Measurements from ENCODE around the gene RUNX2. TPM values are rescaled to one million over a fixed set of nuclear protein-coding genes. Genes with fewer than 3 reads are reported as not detected.

RUNX2 gene
- polyA plus RNA-seq, 1 donor, result 2.6 TPM

DNA sequence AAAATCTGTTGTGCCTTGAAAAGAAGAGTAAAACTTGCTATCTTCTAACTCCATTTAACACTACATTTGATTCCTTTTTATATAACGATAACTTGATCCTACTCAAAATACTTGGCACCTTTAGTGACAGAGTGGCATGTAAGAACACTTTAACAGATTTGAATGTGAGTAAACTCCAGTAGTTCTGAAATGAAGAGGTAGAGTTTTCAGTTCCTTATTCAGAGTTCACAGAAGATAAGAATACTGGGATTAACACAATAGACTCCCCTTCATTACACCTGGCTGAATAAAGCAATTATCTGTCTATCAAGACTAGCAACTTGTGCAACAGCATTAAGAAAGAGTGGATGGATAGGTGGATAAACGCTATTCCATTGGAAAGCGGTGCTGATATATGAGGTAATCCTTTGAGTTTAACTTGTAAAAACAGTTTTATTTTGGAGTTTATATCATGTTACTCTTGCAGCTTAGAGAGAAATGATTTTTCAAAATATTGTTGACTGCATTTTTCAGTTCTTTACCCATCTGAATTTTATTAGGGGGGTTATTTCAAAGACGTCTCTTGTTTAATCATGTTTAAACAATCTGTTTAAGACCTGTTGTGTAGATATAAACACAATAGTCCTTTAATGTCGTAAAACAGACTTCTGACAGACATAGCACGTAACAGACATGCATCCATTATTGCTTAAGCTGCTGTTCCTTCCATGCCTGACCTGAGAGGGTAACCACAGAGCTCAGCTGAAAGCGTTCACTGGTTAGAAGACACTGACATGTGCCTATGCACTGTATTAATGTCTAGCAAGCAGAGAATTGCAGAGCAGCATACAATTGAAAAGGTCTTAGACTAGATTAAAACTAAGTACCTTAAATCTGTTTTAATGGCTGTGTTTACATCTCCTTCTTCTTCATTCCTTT is 152.0 kb downstream of the RUNX2 start:
- 100% methylated on average over 1 of the region's 7 CpGs for WGBS (ENCODE audit: insufficient coverage, low lambda C conversion rate)
- H3K4me3 ChIP-seq (ENCODE audit: low read length), result no peak overlapping the region

GRCh38 chr6:45480752-45481415 is 152.8 kb downstream of the RUNX2 start:
- 51% methylated on average over 2 of the region's 7 CpGs for WGBS (ENCODE audit: insufficient coverage, low lambda C conversion rate)
- Histone ChIP-seq H3K4me1 (ENCODE audit: control insufficient read depth, insufficient read depth, low read length) (no peaks in the 10 kb centered on the region), H3K4me3 (ENCODE audit: low read length) (no peak overlapping the region), H3K27me3 (ENCODE audit: control insufficient read depth, insufficient read depth, low read length) (no peaks in the 10 kb centered on the region), H3K36me3 (ENCODE audit: control insufficient read depth, insufficient read depth, low read length) (no peaks in the 10 kb centered on the region), H3K27ac (ENCODE audit: low read length) (no peak overlapping the region), H3K9me3 (ENCODE audit: control insufficient read depth, low read depth, low read length) (no peaks in the 10 kb centered on the region)
- DNase-seq, result no peak

More for the DNA sequence above, 152.0 kb downstream of the RUNX2 start:
- Histone ChIP-seq H3K9me3 (ENCODE audit: control insufficient read depth, low read depth, low read length) (no peaks in the 10 kb centered on the region), H3K36me3 (ENCODE audit: control insufficient read depth, insufficient read depth, low read length) (no peaks in the 10 kb centered on the region), H3K4me1 (ENCODE audit: control insufficient read depth, insufficient read depth, low read length) (no peaks in the 10 kb centered on the region), H3K27ac (ENCODE audit: low read length) (no peak overlapping the region), H3K27me3 (ENCODE audit: control insufficient read depth, insufficient read depth, low read length) (no peaks in the 10 kb centered on the region)
- no peak for DNase-seq

GRCh38 chr6:45483021-45483420 is 154.9 kb downstream of the RUNX2 start:
- Histone ChIP-seq H3K36me3 (ENCODE audit: control insufficient read depth, insufficient read depth, low read length) (no peaks in the 10 kb centered on the region), H3K9me3 (ENCODE audit: control insufficient read depth, low read depth, low read length) (no peaks in the 10 kb centered on the region), H3K4me3 (ENCODE audit: low read length) (no peak overlapping the region), H3K4me1 (ENCODE audit: control insufficient read depth, insufficient read depth, low read length) (no peaks in the 10 kb centered on the region), H3K27me3 (ENCODE audit: control insufficient read depth, insufficient read depth, low read length) (no peaks in the 10 kb centered on the region), H3K27ac (ENCODE audit: low read length) (no peak overlapping the region)
- no peak for DNase-seq
- no CpG with 5 or more reads among the region's 3 CpGs for WGBS (ENCODE audit: insufficient coverage, low lambda C conversion rate)

GRCh38 chr6:45483501-45483900 is 155.4 kb downstream of the RUNX2 start:
- Histone ChIP-seq H3K4me3 (ENCODE audit: low read length) (no peak overlapping the region), H3K27ac (ENCODE audit: low read length) (no peak overlapping the region), H3K36me3 (ENCODE audit: control insufficient read depth, insufficient read depth, low read length) (no peaks in the 10 kb centered on the region), H3K4me1 (ENCODE audit: control insufficient read depth, insufficient read depth, low read length) (no peaks in the 10 kb centered on the region), H3K9me3 (ENCODE audit: control insufficient read depth, low read depth, low read length) (no peaks in the 10 kb centered on the region), H3K27me3 (ENCODE audit: control insufficient read depth, insufficient read depth, low read length) (no peaks in the 10 kb centered on the region)
- no CpG with 5 or more reads among the region's 5 CpGs for WGBS (ENCODE audit: insufficient coverage, low lambda C conversion rate)
- no peak for DNase-seq

DNA sequence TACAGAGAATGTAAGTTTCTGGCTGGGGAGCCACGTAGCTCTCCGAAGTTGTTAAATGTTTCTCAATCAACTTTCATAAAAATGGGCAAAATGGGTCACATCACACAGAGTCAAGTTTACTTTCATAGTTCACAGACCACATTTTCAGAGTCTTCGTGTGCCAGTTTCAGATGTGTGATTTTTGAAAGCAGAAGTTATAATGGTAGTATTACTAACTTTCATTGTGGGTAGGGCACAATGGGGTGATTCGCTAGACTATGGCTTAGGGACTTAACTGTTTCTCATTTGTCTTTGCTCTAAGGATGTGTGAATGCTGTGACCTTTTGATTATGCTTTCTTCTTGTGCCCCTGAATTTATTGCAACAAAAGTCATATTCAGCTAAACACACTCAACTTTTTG is 158.6 kb downstream of the RUNX2 start:
- Histone ChIP-seq H3K27ac (ENCODE audit: low read length) (no peak overlapping the region), H3K9me3 (ENCODE audit: control insufficient read depth, low read depth, low read length) (no peaks in the 10 kb centered on the region), H3K27me3 (ENCODE audit: control insufficient read depth, insufficient read depth, low read length) (no peaks in the 10 kb centered on the region), H3K4me3 (ENCODE audit: low read length) (no peak overlapping the region), H3K4me1 (ENCODE audit: control insufficient read depth, insufficient read depth, low read length) (no peaks in the 10 kb centered on the region), H3K36me3 (ENCODE audit: control insufficient read depth, insufficient read depth, low read length) (no peaks in the 10 kb centered on the region)
- no peak for DNase-seq
- WGBS (ENCODE audit: insufficient coverage, low lambda C conversion rate), result no CpG with 5 or more reads among the region's 4 CpGs

DNA sequence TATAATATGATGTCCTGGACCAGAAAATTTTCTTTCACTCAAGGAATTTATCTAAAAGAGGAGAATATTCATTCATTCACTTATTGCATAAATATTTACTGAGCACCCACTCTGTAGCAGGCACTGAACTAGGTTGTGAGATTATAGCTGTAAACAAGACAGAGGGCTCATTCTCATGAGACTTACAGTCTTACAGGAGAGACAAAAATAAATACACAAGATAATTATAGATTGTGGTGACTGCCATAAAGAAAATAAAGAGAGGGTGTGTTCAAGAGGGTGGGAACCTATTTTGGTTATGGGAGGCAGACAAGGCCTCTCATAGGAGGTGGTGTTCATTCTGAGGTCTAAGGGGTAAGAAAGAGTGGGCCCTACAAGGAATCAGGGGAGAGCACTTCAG is 159.5 kb downstream of the RUNX2 start:
- H3K27me3 ChIP-seq (ENCODE audit: control insufficient read depth, insufficient read depth, low read length), result no peaks in the 10 kb centered on the region
- no peak for DNase-seq
- no peak overlapping the region for H3K27ac ChIP-seq (ENCODE audit: low read length)
- H3K4me1 ChIP-seq (ENCODE audit: control insufficient read depth, insufficient read depth, low read length), result no peaks in the 10 kb centered on the region
- no peaks in the 10 kb centered on the region for H3K36me3 ChIP-seq (ENCODE audit: control insufficient read depth, insufficient read depth, low read length)
- H3K9me3 ChIP-seq (ENCODE audit: control insufficient read depth, low read depth, low read length), result no peaks in the 10 kb centered on the region
- no peak overlapping the region for H3K4me3 ChIP-seq (ENCODE audit: low read length)

DNA sequence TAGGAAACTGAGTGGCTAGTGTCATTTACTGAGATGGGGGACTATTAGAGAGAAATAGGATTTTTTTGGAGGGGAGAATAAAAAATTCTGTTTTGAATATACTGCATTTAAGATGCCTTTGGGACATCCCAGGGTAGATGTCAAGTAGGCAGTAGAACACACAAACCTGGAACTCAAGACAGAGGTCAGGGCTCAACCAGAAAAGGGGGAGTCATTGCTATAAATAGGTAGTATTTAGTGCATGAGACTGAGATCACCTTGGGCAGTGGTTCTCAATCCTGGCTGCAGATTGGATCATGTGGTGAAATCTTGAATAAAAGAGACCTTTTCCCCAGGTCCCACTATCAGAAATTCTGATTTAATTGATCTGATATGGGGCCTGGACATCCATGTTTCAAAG is 160.1 kb downstream of the RUNX2 start:
- no peaks in the 10 kb centered on the region for H3K9me3 ChIP-seq (ENCODE audit: control insufficient read depth, low read depth, low read length)
- no peak overlapping the region for H3K4me3 ChIP-seq (ENCODE audit: low read length)
- H3K36me3 ChIP-seq (ENCODE audit: control insufficient read depth, insufficient read depth, low read length), result no peaks in the 10 kb centered on the region
- no peak overlapping the region for H3K27ac ChIP-seq (ENCODE audit: low read length)
- DNase-seq, result no peak
- no peaks in the 10 kb centered on the region for H3K27me3 ChIP-seq (ENCODE audit: control insufficient read depth, insufficient read depth, low read length)
- H3K4me1 ChIP-seq (ENCODE audit: control insufficient read depth, insufficient read depth, low read length), result no peaks in the 10 kb centered on the region

DNA sequence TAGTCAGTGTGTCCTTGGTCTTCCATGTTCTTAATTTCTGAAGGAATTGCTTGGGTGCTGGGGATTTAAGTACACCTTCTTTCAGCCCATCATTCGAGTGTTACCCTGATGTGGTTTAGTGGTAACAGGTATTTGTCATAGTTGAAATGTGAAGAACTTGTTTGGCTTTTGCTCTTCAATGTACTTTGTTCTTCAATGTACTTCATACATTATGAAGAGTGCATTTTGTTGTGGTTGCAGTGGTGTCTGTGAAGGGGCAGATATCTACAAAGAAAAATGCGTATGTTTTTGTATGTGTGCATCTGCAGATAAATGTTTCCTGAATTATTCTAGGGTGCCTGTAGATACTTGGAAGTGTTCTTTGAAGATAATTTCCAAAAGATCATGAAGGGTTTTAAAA is 160.8 kb downstream of the RUNX2 start:
- Histone ChIP-seq H3K4me1 (ENCODE audit: control insufficient read depth, insufficient read depth, low read length) (no peaks in the 10 kb centered on the region), H3K36me3 (ENCODE audit: control insufficient read depth, insufficient read depth, low read length) (no peaks in the 10 kb centered on the region), H3K4me3 (ENCODE audit: low read length) (no peak overlapping the region), H3K27ac (ENCODE audit: low read length) (no peak overlapping the region), H3K27me3 (ENCODE audit: control insufficient read depth, insufficient read depth, low read length) (no peaks in the 10 kb centered on the region), H3K9me3 (ENCODE audit: control insufficient read depth, low read depth, low read length) (no peaks in the 10 kb centered on the region)
- 89% methylated on average over 1 of the region's 2 CpGs for WGBS (ENCODE audit: insufficient coverage, low lambda C conversion rate)
- no peak for DNase-seq

GRCh38 chr6:45491048-45491735 is 163.1 kb downstream of the RUNX2 start:
- H3K9me3 ChIP-seq (ENCODE audit: control insufficient read depth, low read depth, low read length), result no peaks in the 10 kb centered on the region
- H3K4me3 ChIP-seq (ENCODE audit: low read length), result no peak overlapping the region
- no peaks in the 10 kb centered on the region for H3K4me1 ChIP-seq (ENCODE audit: control insufficient read depth, insufficient read depth, low read length)
- H3K36me3 ChIP-seq (ENCODE audit: control insufficient read depth, insufficient read depth, low read length), result no peaks in the 10 kb centered on the region
- DNase-seq, result no peak
- H3K27me3 ChIP-seq (ENCODE audit: control insufficient read depth, insufficient read depth, low read length), result no peaks in the 10 kb centered on the region
- 75% methylated on average over 2 of the region's 5 CpGs for WGBS (ENCODE audit: insufficient coverage, low lambda C conversion rate)
- no peak overlapping the region for H3K27ac ChIP-seq (ENCODE audit: low read length)

DNA sequence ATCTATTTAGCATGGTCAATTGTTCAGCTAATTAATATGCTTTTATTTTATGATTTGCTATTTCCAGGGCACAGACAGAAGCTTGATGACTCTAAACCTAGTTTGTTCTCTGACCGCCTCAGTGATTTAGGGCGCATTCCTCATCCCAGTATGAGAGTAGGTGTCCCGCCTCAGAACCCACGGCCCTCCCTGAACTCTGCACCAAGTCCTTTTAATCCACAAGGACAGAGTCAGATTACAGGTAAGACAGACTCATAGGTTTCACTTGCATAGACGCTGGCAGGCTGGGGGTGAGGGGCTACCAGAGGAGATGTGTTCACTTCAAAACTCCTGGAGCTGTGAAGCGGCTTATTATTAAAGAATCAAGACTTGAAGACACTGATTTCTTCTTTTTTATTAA is 163.7 kb downstream of the RUNX2 start:
- no peak overlapping the region for H3K27ac ChIP-seq (ENCODE audit: low read length)
- no peaks in the 10 kb centered on the region for H3K9me3 ChIP-seq (ENCODE audit: control insufficient read depth, low read depth, low read length)
- H3K36me3 ChIP-seq (ENCODE audit: control insufficient read depth, insufficient read depth, low read length), result no peaks in the 10 kb centered on the region
- 100% methylated on average over 1 of the region's 6 CpGs for WGBS (ENCODE audit: insufficient coverage, low lambda C conversion rate)
- no peaks in the 10 kb centered on the region for H3K4me1 ChIP-seq (ENCODE audit: control insufficient read depth, insufficient read depth, low read length)
- DNase-seq, result no peak
- H3K4me3 ChIP-seq (ENCODE audit: low read length), result no peak overlapping the region
- no peaks in the 10 kb centered on the region for H3K27me3 ChIP-seq (ENCODE audit: control insufficient read depth, insufficient read depth, low read length)

All from large intestine (tissue), 3 donors.